ENCODE measurements around the gene OR4K1. TPM values are rescaled to one million over a fixed set of nuclear protein-coding genes. Genes with fewer than 3 reads are reported as not detected.

OR4K1 gene
- total and polyA plus RNA-seq, 4 donors: not detected

DNA sequence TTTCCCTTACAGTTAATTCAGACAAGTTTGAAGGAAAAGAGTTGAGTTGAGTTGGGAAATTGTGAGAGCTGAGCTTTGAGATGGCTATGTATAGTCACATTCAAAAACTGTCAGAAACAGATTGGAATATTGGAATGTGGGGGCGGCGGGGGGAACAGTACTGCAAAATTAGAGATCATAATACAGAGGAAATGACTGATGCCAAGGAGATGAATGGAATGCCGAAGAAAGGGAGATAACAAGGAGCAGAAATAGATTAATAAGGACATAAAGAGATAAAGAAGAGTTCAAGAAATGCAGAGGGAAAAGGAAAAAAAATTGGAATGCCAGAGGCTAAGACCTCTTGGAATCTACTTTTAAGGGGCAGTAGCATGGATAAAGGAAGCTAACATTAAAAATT is 13.5 kb upstream of the OR4K1 start:
- DNase-seq (ENCODE audit: low spot score): no peak
- Histone ChIP-seq H3K4me1 (ENCODE audit: control insufficient read depth in 4 of 4, insufficient read depth in 4 of 4, low read length in 3 of 4) (no peaks in the 10 kb centered on the region), H3K9ac (ENCODE audit: low read depth in 1 of 2, low read length in 2 of 2) (no peak overlapping the region), H3K36me3 (ENCODE audit: control insufficient read depth in 4 of 4, insufficient read depth in 3 of 4, low read depth in 1 of 4, low read length in 3 of 4) (no peaks in the 10 kb centered on the region), H3K4me3 (ENCODE audit: low read depth in 1 of 3, low read length in 3 of 3) (no peak overlapping the region), H3K27me3 (ENCODE audit: control insufficient read depth in 4 of 4, insufficient read depth in 4 of 4, low read length in 3 of 4) (no peaks in the 10 kb centered on the region), H3K27ac (ENCODE audit: low read depth in 1 of 2, low read length in 2 of 2) (no peak overlapping the region), H3K9me3 (ENCODE audit: control insufficient read depth in 4 of 4, low read length in 3 of 4) (no peaks in the 10 kb centered on the region)
- 62% methylated on average over 3 of the region's 3 CpGs for WGBS
- TF ChIP-seq, protein P1, sequence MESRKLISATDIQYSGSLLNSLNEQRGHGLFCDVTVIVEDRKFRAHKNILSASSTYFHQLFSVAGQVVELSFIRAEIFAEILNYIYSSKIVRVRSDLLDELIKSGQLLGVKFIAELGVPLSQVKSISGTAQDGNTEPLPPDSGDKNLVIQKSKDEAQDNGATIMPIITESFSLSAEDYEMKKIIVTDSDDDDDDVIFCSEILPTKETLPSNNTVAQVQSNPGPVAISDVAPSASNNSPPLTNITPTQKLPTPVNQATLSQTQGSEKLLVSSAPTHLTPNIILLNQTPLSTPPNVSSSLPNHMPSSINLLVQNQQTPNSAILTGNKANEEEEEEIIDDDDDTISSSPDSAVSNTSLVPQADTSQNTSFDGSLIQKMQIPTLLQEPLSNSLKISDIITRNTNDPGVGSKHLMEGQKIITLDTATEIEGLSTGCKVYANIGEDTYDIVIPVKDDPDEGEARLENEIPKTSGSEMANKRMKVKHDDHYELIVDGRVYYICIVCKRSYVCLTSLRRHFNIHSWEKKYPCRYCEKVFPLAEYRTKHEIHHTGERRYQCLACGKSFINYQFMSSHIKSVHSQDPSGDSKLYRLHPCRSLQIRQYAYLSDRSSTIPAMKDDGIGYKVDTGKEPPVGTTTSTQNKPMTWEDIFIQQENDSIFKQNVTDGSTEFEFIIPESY (IDR thresholded peaks at IDR 0.05): no peak
- no peak for TF ChIP-seq SP1 (IDR thresholded peaks at IDR 0.05)
- TF ChIP-seq HNF4A (conservative IDR thresholded peaks at IDR 0.05): no peak
- TF ChIP-seq RXRA (IDR thresholded peaks at IDR 0.05): no peak

DNA sequence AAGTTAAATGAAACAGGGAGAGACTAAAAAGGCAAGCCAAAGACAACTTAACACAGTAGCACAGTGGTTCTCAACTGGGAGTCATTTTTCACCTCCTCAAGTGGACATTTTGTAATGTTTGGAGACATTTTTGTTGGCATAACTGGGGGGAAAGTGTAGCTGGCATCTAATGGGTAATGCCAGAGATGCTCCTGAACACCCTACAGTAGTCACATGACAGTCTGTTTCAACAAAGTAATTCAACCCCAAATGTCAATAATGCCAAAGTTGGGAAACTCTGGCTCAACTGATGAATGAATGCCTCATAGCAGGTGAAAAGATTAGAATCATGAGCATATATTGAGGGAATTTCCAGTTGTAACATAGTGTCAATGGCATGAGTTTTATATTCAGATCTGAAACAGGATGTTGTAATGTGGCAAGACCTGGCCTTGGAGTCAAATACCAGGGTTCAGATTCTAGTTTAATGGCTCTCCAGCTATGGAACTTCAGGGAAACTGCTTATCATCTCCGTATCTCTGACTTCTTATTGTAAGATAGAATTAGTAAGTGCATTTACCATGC is 12.7 kb upstream of the OR4K1 start:
- whole genome bisulfite sequencing: 56% methylated on average over 1 of the region's 1 CpG
- H3K9me3 ChIP-seq (ENCODE audit: control insufficient read depth in 4 of 4, low read length in 3 of 4): no peaks in the 10 kb centered on the region
- no peak overlapping the region for H3K27ac ChIP-seq (ENCODE audit: low read depth in 1 of 2, low read length in 2 of 2)
- no peak overlapping the region for H3K4me3 ChIP-seq (ENCODE audit: low read depth in 1 of 3, low read length in 3 of 3)
- no peaks in the 10 kb centered on the region for H3K36me3 ChIP-seq (ENCODE audit: control insufficient read depth in 4 of 4, insufficient read depth in 3 of 4, low read depth in 1 of 4, low read length in 3 of 4)
- no peaks in the 10 kb centered on the region for H3K27me3 ChIP-seq (ENCODE audit: control insufficient read depth in 4 of 4, insufficient read depth in 4 of 4, low read length in 3 of 4)
- no peak overlapping the region for H3K9ac ChIP-seq (ENCODE audit: low read depth in 1 of 2, low read length in 2 of 2)
- H3K4me1 ChIP-seq (ENCODE audit: control insufficient read depth in 4 of 4, insufficient read depth in 4 of 4, low read length in 3 of 4): no peaks in the 10 kb centered on the region
- TF ChIP-seq, protein P2, sequence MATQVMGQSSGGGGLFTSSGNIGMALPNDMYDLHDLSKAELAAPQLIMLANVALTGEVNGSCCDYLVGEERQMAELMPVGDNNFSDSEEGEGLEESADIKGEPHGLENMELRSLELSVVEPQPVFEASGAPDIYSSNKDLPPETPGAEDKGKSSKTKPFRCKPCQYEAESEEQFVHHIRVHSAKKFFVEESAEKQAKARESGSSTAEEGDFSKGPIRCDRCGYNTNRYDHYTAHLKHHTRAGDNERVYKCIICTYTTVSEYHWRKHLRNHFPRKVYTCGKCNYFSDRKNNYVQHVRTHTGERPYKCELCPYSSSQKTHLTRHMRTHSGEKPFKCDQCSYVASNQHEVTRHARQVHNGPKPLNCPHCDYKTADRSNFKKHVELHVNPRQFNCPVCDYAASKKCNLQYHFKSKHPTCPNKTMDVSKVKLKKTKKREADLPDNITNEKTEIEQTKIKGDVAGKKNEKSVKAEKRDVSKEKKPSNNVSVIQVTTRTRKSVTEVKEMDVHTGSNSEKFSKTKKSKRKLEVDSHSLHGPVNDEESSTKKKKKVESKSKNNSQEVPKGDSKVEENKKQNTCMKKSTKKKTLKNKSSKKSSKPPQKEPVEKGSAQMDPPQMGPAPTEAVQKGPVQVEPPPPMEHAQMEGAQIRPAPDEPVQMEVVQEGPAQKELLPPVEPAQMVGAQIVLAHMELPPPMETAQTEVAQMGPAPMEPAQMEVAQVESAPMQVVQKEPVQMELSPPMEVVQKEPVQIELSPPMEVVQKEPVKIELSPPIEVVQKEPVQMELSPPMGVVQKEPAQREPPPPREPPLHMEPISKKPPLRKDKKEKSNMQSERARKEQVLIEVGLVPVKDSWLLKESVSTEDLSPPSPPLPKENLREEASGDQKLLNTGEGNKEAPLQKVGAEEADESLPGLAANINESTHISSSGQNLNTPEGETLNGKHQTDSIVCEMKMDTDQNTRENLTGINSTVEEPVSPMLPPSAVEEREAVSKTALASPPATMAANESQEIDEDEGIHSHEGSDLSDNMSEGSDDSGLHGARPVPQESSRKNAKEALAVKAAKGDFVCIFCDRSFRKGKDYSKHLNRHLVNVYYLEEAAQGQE (IDR thresholded peaks at IDR 0.05): no peak
- TF ChIP-seq JUND (IDR thresholded peaks at IDR 0.05) (no peak), HNF4A (conservative IDR thresholded peaks at IDR 0.05) (no peak), EGR1 (IDR thresholded peaks at IDR 0.05; ENCODE audit: low read depth in 2 of 2) (no peak), SP1 (IDR thresholded peaks at IDR 0.05) (no peak), TAF1 (conservative IDR thresholded peaks at IDR 0.05) (no peak), RXRA (IDR thresholded peaks at IDR 0.05) (no peak), HNF4G (IDR thresholded peaks at IDR 0.05) (no peak)
- no peak for DNase-seq (ENCODE audit: low spot score)

DNA sequence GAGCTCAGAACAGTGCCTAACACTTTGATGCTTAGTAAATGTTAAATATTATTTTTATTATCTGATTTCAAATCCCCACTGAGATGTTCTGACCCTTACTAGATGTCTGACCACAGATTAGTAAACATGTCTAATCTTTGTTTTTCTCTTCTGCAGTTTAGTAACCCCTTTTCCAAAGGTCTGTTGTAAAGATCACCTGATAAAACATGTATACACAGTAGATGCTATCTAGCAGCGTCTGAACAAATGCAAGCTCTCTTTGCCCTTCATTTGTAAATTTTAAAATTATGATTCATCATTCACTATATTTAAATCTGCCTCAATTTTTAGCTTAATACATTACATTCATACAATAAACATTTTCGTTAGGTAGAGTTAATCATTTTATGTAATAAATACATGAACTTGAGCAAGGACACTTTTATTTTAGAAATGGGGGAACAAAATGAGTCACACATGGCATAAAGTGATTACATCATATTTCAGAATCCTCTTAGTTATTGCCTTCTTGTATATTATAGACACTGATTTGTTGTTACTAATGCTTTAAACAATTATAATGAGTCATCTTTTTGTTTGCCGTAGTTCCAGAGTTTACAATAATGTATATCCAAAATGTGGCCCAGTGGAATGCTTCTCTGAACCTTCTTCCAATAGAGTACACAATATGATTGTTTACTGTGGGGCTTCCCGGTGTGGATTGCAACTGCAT is 12.0 kb upstream of the OR4K1 start:
- no peak overlapping the region for H3K27ac ChIP-seq (ENCODE audit: low read depth in 1 of 2, low read length in 2 of 2)
- no peak overlapping the region for H3K9ac ChIP-seq (ENCODE audit: low read depth in 1 of 2, low read length in 2 of 2)
- WGBS: 43% methylated on average over 4 of the region's 4 CpGs

More for the DNA sequence above, 12.0 kb upstream of the OR4K1 start:
- Histone ChIP-seq H3K36me3 (ENCODE audit: control insufficient read depth in 4 of 4, insufficient read depth in 3 of 4, low read depth in 1 of 4, low read length in 3 of 4) (no peaks in the 10 kb centered on the region), H3K4me3 (ENCODE audit: low read depth in 1 of 3, low read length in 3 of 3) (no peak overlapping the region), H3K9me3 (ENCODE audit: control insufficient read depth in 4 of 4, low read length in 3 of 4) (no peaks in the 10 kb centered on the region), H3K27me3 (ENCODE audit: control insufficient read depth in 4 of 4, insufficient read depth in 4 of 4, low read length in 3 of 4) (no peaks in the 10 kb centered on the region), H3K4me1 (ENCODE audit: control insufficient read depth in 4 of 4, insufficient read depth in 4 of 4, low read length in 3 of 4) (no peaks in the 10 kb centered on the region)
- TF ChIP-seq FOXA1 (IDR thresholded peaks at IDR 0.05) (no peak), FOXA2 (IDR thresholded peaks at IDR 0.05) (no peak), TAF1 (conservative IDR thresholded peaks at IDR 0.05) (no peak), NR2F2 (IDR thresholded peaks at IDR 0.05) (no peak), YY1 (IDR thresholded peaks at IDR 0.05) (no peak), EGR1 (IDR thresholded peaks at IDR 0.05; ENCODE audit: low read depth in 2 of 2) (no peak), RXRA (IDR thresholded peaks at IDR 0.05) (no peak), HNF4A (conservative IDR thresholded peaks at IDR 0.05) (no peak), GABPA (IDR thresholded peaks at IDR 0.05 in 1 of 2, conservative IDR thresholded peaks at IDR 0.05 in 1 of 2) (no peak), JUND (IDR thresholded peaks at IDR 0.05) (no peak)
- TF ChIP-seq, protein P3, sequence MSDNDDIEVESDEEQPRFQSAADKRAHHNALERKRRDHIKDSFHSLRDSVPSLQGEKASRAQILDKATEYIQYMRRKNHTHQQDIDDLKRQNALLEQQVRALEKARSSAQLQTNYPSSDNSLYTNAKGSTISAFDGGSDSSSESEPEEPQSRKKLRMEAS (IDR thresholded peaks at IDR 0.05): no peak
- TF ChIP-seq, protein P4, sequence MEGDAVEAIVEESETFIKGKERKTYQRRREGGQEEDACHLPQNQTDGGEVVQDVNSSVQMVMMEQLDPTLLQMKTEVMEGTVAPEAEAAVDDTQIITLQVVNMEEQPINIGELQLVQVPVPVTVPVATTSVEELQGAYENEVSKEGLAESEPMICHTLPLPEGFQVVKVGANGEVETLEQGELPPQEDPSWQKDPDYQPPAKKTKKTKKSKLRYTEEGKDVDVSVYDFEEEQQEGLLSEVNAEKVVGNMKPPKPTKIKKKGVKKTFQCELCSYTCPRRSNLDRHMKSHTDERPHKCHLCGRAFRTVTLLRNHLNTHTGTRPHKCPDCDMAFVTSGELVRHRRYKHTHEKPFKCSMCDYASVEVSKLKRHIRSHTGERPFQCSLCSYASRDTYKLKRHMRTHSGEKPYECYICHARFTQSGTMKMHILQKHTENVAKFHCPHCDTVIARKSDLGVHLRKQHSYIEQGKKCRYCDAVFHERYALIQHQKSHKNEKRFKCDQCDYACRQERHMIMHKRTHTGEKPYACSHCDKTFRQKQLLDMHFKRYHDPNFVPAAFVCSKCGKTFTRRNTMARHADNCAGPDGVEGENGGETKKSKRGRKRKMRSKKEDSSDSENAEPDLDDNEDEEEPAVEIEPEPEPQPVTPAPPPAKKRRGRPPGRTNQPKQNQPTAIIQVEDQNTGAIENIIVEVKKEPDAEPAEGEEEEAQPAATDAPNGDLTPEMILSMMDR (IDR thresholded peaks at IDR 0.05; ENCODE audit: low read depth, low read length, missing input control): no peak
- TF ChIP-seq, protein P1 (IDR thresholded peaks at IDR 0.05): no peak
- TF ChIP-seq, protein P5, sequence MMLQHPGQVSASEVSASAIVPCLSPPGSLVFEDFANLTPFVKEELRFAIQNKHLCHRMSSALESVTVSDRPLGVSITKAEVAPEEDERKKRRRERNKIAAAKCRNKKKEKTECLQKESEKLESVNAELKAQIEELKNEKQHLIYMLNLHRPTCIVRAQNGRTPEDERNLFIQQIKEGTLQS (IDR thresholded peaks at IDR 0.05): no peak
- no peak for DNase-seq (ENCODE audit: low spot score)
